Measurements from ENCODE around the gene MAMSTR.

Gene MAMSTR

GRCh38 chr19:48685583-48685982 is 33.9 kb downstream of the MAMSTR start:
- H4K20me1 ChIP-seq (ENCODE audit: insufficient read depth, low read length) = no peaks in the 10 kb centered on the region
- no peak overlapping the region for H2AFZ ChIP-seq (ENCODE audit: low read length)
- no peak overlapping the region for H3K4me3 ChIP-seq (ENCODE audit: low read depth, low read length, poor library complexity, severe bottlenecking)
- H3K4me2 ChIP-seq (ENCODE audit: low read length) = no peak overlapping the region
- H3K79me2 ChIP-seq (ENCODE audit: insufficient read depth, low read length) = no peaks in the 10 kb centered on the region
- H3K9ac ChIP-seq (ENCODE audit: low read length) = no peak overlapping the region
- no peaks in the 10 kb centered on the region; the same call in 1 of the 2 replicates for H3K27me3 ChIP-seq (ENCODE audit: insufficient read depth, low read length)
- H3K9me2 ChIP-seq (ENCODE audit: low read depth, low read length) = no peaks in the 10 kb centered on the region
- no peak overlapping the region for H3K27ac ChIP-seq (ENCODE audit: low read depth, low read length, poor library complexity, severe bottlenecking)
- no peak for TF ChIP-seq CTCF (IDR thresholded peaks at IDR 0.05; ENCODE audit: low read length)
- TF ChIP-seq EZH2 (IDR thresholded peaks at IDR 0.05; ENCODE audit: borderline replicate concordance, low read length) = no peak
- no peaks in the 10 kb centered on the region for H3K4me1 ChIP-seq (ENCODE audit: insufficient read depth, low read length, severe bottlenecking)
- no peaks in the 10 kb centered on the region for H3K36me3 ChIP-seq (ENCODE audit: insufficient read depth, low read length)
- H3F3A ChIP-seq (ENCODE audit: insufficient read depth, low read length) = no peaks in the 10 kb centered on the region
- H3K9me3 ChIP-seq (ENCODE audit: low read length) = no peaks in the 10 kb centered on the region

DNA sequence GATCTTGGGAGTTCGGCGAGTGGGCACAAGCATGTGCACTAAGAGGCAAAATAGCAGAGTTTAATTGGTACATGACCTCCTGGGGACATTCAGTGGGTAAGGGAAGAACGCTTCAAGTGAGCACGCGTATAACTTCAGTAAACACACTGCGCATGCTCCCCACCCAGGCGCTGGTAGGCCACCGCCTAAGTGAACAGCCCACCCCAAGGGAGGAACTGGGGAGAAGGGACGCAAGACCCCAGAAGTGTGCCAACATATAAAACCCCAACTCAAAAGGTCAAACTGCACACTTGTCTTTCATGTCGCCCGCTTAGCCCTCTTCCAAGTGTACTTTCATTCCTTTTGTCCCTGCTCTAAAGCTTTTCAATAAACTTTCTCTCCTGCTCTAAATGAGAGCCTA is 36.2 kb downstream of the MAMSTR start:
- Histone ChIP-seq H3K27ac (ENCODE audit: low read depth, low read length, poor library complexity, severe bottlenecking) (no peak overlapping the region), H3F3A (ENCODE audit: insufficient read depth, low read length) (no peaks in the 10 kb centered on the region), H3K4me1 (ENCODE audit: insufficient read depth, low read length, severe bottlenecking) (no peaks in the 10 kb centered on the region), H3K27me3 (ENCODE audit: insufficient read depth, low read length) (no peaks in the 10 kb centered on the region; the same call in 1 of the 2 replicates), H3K4me3 (ENCODE audit: low read depth, low read length, poor library complexity, severe bottlenecking) (no peak overlapping the region), H3K9me3 (ENCODE audit: low read length) (no peaks in the 10 kb centered on the region), H3K4me2 (ENCODE audit: low read length) (no peak overlapping the region), H3K9ac (ENCODE audit: low read length) (no peak overlapping the region), H3K36me3 (ENCODE audit: insufficient read depth, low read length) (no peaks in the 10 kb centered on the region), H2AFZ (ENCODE audit: low read length) (no peak overlapping the region), H3K79me2 (ENCODE audit: insufficient read depth, low read length) (no peaks in the 10 kb centered on the region), H4K20me1 (ENCODE audit: insufficient read depth, low read length) (no peaks in the 10 kb centered on the region), H3K9me2 (ENCODE audit: low read depth, low read length) (no peaks in the 10 kb centered on the region)
- TF ChIP-seq CTCF (IDR thresholded peaks at IDR 0.05; ENCODE audit: low read length) = no peak
- TF ChIP-seq EZH2 (IDR thresholded peaks at IDR 0.05; ENCODE audit: borderline replicate concordance, low read length) = no peak

- H3K9me2 ChIP-seq (ENCODE audit: low read depth, low read length) = no peaks in the 10 kb centered on the region
- TF ChIP-seq CTCF (IDR thresholded peaks at IDR 0.05; ENCODE audit: low read length) (no peak), EZH2 (IDR thresholded peaks at IDR 0.05; ENCODE audit: borderline replicate concordance, low read length) (no peak)
- H2AFZ ChIP-seq (ENCODE audit: low read length) = no peak overlapping the region
- no peaks in the 10 kb centered on the region for H3K36me3 ChIP-seq (ENCODE audit: insufficient read depth, low read length)
- H3K9ac ChIP-seq (ENCODE audit: low read length) = no peak overlapping the region
- no peaks in the 10 kb centered on the region for H4K20me1 ChIP-seq (ENCODE audit: insufficient read depth, low read length)
- H3K27me3 ChIP-seq (ENCODE audit: insufficient read depth, low read length) = no peaks in the 10 kb centered on the region; the same call in 1 of the 2 replicates
- H3K4me2 ChIP-seq (ENCODE audit: low read length) = no peak overlapping the region
- no peaks in the 10 kb centered on the region for H3K4me1 ChIP-seq (ENCODE audit: insufficient read depth, low read length, severe bottlenecking)
- no peak overlapping the region for H3K27ac ChIP-seq (ENCODE audit: low read depth, low read length, poor library complexity, severe bottlenecking)
- no peaks in the 10 kb centered on the region for H3F3A ChIP-seq (ENCODE audit: insufficient read depth, low read length)
- no peaks in the 10 kb centered on the region for H3K9me3 ChIP-seq (ENCODE audit: low read length)
- H3K4me3 ChIP-seq (ENCODE audit: low read depth, low read length, poor library complexity, severe bottlenecking) = no peak overlapping the region
- no peaks in the 10 kb centered on the region for H3K79me2 ChIP-seq (ENCODE audit: insufficient read depth, low read length)
Measured at GRCh38 chr19:48681127-48681470, 38.4 kb downstream of the MAMSTR start.
